Smooth muscle cell (in vitro differentiated cells): Measurements from ENCODE around the gene NCBP3. TPM values are rescaled to one million over a fixed set of nuclear protein-coding genes. Genes with fewer than 3 reads are reported as not detected.

Experiments
- DNase-seq: peaks from one replicate; lab custom pipeline; 2025; ENCODE audit not compliant: unreplicated experiment; lab: John Stamatoyannopoulos, UW
- H2AFZ ChIP-seq: fragments of 200-600 bp; sonication (generic); 2 replicates; pipeline ENCODE4 v1.6.0; 2016; ENCODE audit warnings: antibody characterized with exemption, low read depth, mild to moderate bottlenecking
- H3F3A ChIP-seq: fragments of 200-600 bp; sonication (generic); 2 replicates; pipeline ENCODE4 v1.6.0; 2017; ENCODE audit warnings: antibody characterized with exemption, low read depth
- H3K27ac ChIP-seq: fragments of 200-600 bp; sonication (generic); 2 replicates; pipeline ENCODE4 v1.5.1; 2016; ENCODE audit warnings: low read depth, mild to moderate bottlenecking
- H3K27me3 ChIP-seq: fragments of 200-600 bp; sonication (generic); 2 replicates; pipeline ENCODE4 v1.6.1; 2016; ENCODE audit warnings: low read depth, mild to moderate bottlenecking
- H3K36me3 ChIP-seq: fragments of 200-600 bp; sonication (generic); 2 replicates; pipeline ENCODE4 v1.5.1; 2016; ENCODE audit warnings: low read depth
- H3K4me1 ChIP-seq: fragments of 200-600 bp; sonication (generic); 2 replicates; pipeline ENCODE4 v1.5.1; 2016; ENCODE audit warnings: low read depth
- H3K4me2 ChIP-seq: fragments of 200-600 bp; sonication (generic); 2 replicates; pipeline ENCODE4 v1.6.0; 2016; ENCODE audit warnings: mild to moderate bottlenecking
- H3K4me3 ChIP-seq: fragments of 200-600 bp; sonication (generic); 2 replicates; pipeline ENCODE4 v1.5.1; 2016; ENCODE audit warnings: mild to moderate bottlenecking
- H3K79me2 ChIP-seq: fragments of 200-600 bp; sonication (generic); 2 replicates; pipeline ENCODE4 v1.6.0; 2016; ENCODE audit warnings: low read depth, mild to moderate bottlenecking
- H3K9ac ChIP-seq: fragments of 200-600 bp; sonication (generic); 2 replicates; pipeline ENCODE4 v1.6.0; 2016; ENCODE audit warnings: low read depth
- H3K9me3 ChIP-seq: fragments of 200-600 bp; sonication (generic); replicated peaks from 2 replicates; pipeline ENCODE4 v1.5.1; 2016; ENCODE audit warnings: low read depth
- H4K20me1 ChIP-seq: fragments of 200-600 bp; sonication (generic); 2 replicates; pipeline ENCODE4 v1.6.0; 2016; ENCODE audit warnings: low read depth
- CTCF ChIP-seq: fragments of 200-600 bp; sonication (generic); IDR thresholded peaks from 2 replicates; pipeline ENCODE4 v1.5.1; 2017; ENCODE audit warnings: borderline replicate concordance, mild to moderate bottlenecking, antibody characterized with exemption; ENCODE audit not compliant: insufficient read depth, poor library complexity, severe bottlenecking
- WGBS: methylation state at CpG from one replicate; pipeline ENCODE4 v1.1.7; 2016; ENCODE audit warnings: low lambda C conversion rate; 5-methylcytosine and 5-hydroxymethylcytosine counted together
- polyA plus RNA-seq: library from polyadenylated mRNA; unstranded; fragments of >200 nt; fragmentation: Nextera tagmentation; extraction: Ambion mirVana; gene quantifications from 2 replicates; pipeline ENCODE4 v1.2.1, GENCODE V29; 2016
- total RNA-seq: library from RNA; depleted of rRNA; stranded (reverse); fragments of >200 nt; gene quantifications from 2 replicates; pipeline ENCODE4 v1.2.3, GENCODE V29; 2014

NCBP3 gene
- total and polyA plus RNA-seq, 2 experiments from 2014 or later: 28.3 to 30.7 TPM

- Histone ChIP-seq H2AFZ (no peak overlapping the region), H3K4me2 (peak overlapping the region; percentile 15), H3K4me3 (no peak overlapping the region), H3F3A (no peaks in the 10 kb centered on the region), H3K9ac (no peak overlapping the region), H3K36me3 (peaks cover 8% of the 10 kb centered on the region), H3K27ac (peak overlapping the region; percentile 75), H4K20me1 (peaks cover 23% of the 10 kb centered on the region), H3K79me2 (peaks cover 9% of the 10 kb centered on the region), H3K9me3 (no peaks in the 10 kb centered on the region), H3K27me3 (no peaks in the 10 kb centered on the region), H3K4me1 (no peaks in the 10 kb centered on the region)
- WGBS: 44% methylated on average over 7 of the region's 7 CpGs
- TF ChIP-seq CTCF: no peak
- no peak for DNase-seq
Observed at GRCh38 chr17:3828151-3828851, 17.7 kb downstream of the NCBP3 start.

GRCh38 chr17:3827124-3827773, 18.8 kb downstream of the NCBP3 start:
- peaks cover 9% of the 10 kb centered on the region for H3K36me3 ChIP-seq
- no peaks in the 10 kb centered on the region for H3K27me3 ChIP-seq
- H3K9ac ChIP-seq: no peak overlapping the region
- H4K20me1 ChIP-seq: peaks cover 23% of the 10 kb centered on the region
- H3K27ac ChIP-seq: no peak overlapping the region
- peaks cover 9% of the 10 kb centered on the region for H3K79me2 ChIP-seq
- no peaks in the 10 kb centered on the region for H3K9me3 ChIP-seq
- DNase-seq: no peak
- no peak overlapping the region for H2AFZ ChIP-seq
- H3K4me3 ChIP-seq: no peak overlapping the region
- no peaks in the 10 kb centered on the region for H3F3A ChIP-seq
- H3K4me1 ChIP-seq: no peaks in the 10 kb centered on the region
- no peak overlapping the region for H3K4me2 ChIP-seq
- WGBS: 65% methylated on average over 6 of the region's 6 CpGs
- TF ChIP-seq CTCF: peak; percentile 63

GRCh38 chr17:3826191-3826590, 19.9 kb downstream of the NCBP3 start:
- H3K9ac ChIP-seq: peak overlapping the region; percentile 33
- WGBS: 67% methylated on average over 4 of the region's 4 CpGs
- no peak for DNase-seq
- H3K4me2 ChIP-seq: no peak overlapping the region
- H3F3A ChIP-seq: no peaks in the 10 kb centered on the region
- H3K4me1 ChIP-seq: no peaks in the 10 kb centered on the region
- TF ChIP-seq CTCF: no peak
- no peaks in the 10 kb centered on the region for H3K9me3 ChIP-seq
- no peak overlapping the region for H3K4me3 ChIP-seq
- H3K36me3 ChIP-seq: peaks cover 16% of the 10 kb centered on the region
- H3K27me3 ChIP-seq: no peaks in the 10 kb centered on the region
- H3K79me2 ChIP-seq: peaks cover 9% of the 10 kb centered on the region
- no peak overlapping the region for H2AFZ ChIP-seq
- H3K27ac ChIP-seq: peak overlapping the region; percentile 72
- H4K20me1 ChIP-seq: peaks cover 23% of the 10 kb centered on the region
